HepG2 (cell line): ENCODE results near the gene SLC7A6OS. TPM values are rescaled to one million over a fixed set of nuclear protein-coding genes. Genes with fewer than 3 reads are reported as not detected.

Source experiments
- KLF16 ChIP-seq, 2 experiments: sonication (generic) in 1 of 2; formaldehyde crosslinking in 1 of 2; IDR thresholded peaks; 2 replicates each; pipeline versions ENCODE4 v1.6.1 to v1.8.0; 2016 to 2023; ENCODE audit warnings: missing genetic modification reagents in 2 of 2, missing compliant biosample characterization in 1 of 2
- RFXAP ChIP-seq: sonication (generic); formaldehyde crosslinking; IDR thresholded peaks from 2 replicates; pipeline ENCODE4 v1.4.0; 2020; ENCODE audit warnings: missing genetic modification reagents, borderline replicate concordance
- ZBTB1 ChIP-seq: sonication (generic); formaldehyde crosslinking; IDR thresholded peaks from 2 replicates; pipeline ENCODE4 v1.4.0; 2020; ENCODE audit warnings: missing genetic modification reagents, borderline replicate concordance
- polyA plus RNA-seq, 8 experiments: library from polyadenylated mRNA; depleted of rRNA in 3 of 8; stranded (reverse) in 7 of 8; unstranded in 1 of 8; fragments of >200 nt; fragmentation: Illumina TruSeq in 4 of 8; extraction: Trizol in 4 of 8; gene quantifications; 2 replicates each; pipeline versions ENCODE4 v1.2.1 to v1.2.3, GENCODE V29; 2011 to 2016; ENCODE audit warnings: low read depth in 4 of 8, missing spikeins in 1 of 8, mixed read lengths in 1 of 8; ENCODE audit not compliant: insufficient read depth in 1 of 8
- total RNA-seq, 5 experiments: library from RNA; depleted of rRNA; stranded (reverse); fragments of >200 nt; fragmentation: Illumina TruSeq; extraction: Trizol; gene quantifications; 2 replicates each; pipeline ENCODE4 v1.2.3, GENCODE V29; 2016; ENCODE audit warnings: low read depth in 1 of 5
- TF ChIP-seq, protein P1 (sequence below): sonication (generic); formaldehyde crosslinking; IDR thresholded peaks from 2 replicates; pipeline ENCODE4 v1.4.0; 2020; ENCODE audit warnings: missing genetic modification reagents
- TF ChIP-seq, protein P2 (sequence below): sonication (generic); formaldehyde crosslinking; IDR thresholded peaks from 2 replicates; pipeline ENCODE4 v1.8.0; 2022; ENCODE audit warnings: missing genetic modification reagents, mild to moderate bottlenecking, moderate library complexity, borderline replicate concordance
- TF ChIP-seq, protein P3 (sequence below): sonication (generic); formaldehyde crosslinking; IDR thresholded peaks from 2 replicates; pipeline ENCODE4 v1.4.0; 2020; ENCODE audit warnings: missing genetic modification reagents, borderline replicate concordance

SLC7A6OS gene
- total and polyA plus RNA-seq, 2 of the 13 experiments (the other 11 are each of a cell fraction or from before 2014, with no cell fraction given): 11.2 to 21.5 TPM

DNA sequence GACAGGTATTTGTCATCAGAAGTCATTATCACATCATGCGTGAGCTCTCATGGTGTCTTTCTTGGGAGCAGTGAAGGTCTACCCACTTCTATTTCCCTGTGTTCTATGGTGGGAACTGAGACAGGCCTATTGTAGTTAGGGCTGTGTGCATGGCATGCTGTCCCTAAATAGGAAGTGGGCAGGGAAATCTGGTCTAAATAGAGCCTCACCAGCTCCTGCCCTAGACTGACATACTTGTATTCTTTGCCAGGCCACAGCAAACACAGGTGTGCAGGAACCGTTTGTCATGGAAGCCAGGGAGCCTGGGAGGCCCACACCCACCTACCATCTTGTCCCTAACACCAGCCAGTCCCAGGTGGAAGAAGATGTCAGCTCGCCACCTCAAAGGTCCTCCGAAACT, 36.3 kb downstream of the SLC7A6OS start (continued):
- TF ChIP-seq, protein P1, sequence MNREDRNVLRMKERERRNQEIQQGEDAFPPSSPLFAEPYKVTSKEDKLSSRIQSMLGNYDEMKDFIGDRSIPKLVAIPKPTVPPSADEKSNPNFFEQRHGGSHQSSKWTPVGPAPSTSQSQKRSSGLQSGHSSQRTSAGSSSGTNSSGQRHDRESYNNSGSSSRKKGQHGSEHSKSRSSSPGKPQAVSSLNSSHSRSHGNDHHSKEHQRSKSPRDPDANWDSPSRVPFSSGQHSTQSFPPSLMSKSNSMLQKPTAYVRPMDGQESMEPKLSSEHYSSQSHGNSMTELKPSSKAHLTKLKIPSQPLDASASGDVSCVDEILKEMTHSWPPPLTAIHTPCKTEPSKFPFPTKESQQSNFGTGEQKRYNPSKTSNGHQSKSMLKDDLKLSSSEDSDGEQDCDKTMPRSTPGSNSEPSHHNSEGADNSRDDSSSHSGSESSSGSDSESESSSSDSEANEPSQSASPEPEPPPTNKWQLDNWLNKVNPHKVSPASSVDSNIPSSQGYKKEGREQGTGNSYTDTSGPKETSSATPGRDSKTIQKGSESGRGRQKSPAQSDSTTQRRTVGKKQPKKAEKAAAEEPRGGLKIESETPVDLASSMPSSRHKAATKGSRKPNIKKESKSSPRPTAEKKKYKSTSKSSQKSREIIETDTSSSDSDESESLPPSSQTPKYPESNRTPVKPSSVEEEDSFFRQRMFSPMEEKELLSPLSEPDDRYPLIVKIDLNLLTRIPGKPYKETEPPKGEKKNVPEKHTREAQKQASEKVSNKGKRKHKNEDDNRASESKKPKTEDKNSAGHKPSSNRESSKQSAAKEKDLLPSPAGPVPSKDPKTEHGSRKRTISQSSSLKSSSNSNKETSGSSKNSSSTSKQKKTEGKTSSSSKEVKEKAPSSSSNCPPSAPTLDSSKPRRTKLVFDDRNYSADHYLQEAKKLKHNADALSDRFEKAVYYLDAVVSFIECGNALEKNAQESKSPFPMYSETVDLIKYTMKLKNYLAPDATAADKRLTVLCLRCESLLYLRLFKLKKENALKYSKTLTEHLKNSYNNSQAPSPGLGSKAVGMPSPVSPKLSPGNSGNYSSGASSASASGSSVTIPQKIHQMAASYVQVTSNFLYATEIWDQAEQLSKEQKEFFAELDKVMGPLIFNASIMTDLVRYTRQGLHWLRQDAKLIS: no peak
- TF ChIP-seq, protein P2, sequence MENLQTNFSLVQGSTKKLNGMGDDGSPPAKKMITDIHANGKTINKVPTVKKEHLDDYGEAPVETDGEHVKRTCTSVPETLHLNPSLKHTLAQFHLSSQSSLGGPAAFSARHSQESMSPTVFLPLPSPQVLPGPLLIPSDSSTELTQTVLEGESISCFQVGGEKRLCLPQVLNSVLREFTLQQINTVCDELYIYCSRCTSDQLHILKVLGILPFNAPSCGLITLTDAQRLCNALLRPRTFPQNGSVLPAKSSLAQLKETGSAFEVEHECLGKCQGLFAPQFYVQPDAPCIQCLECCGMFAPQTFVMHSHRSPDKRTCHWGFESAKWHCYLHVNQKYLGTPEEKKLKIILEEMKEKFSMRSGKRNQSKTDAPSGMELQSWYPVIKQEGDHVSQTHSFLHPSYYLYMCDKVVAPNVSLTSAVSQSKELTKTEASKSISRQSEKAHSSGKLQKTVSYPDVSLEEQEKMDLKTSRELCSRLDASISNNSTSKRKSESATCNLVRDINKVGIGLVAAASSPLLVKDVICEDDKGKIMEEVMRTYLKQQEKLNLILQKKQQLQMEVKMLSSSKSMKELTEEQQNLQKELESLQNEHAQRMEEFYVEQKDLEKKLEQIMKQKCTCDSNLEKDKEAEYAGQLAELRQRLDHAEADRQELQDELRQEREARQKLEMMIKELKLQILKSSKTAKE: no peak
- TF ChIP-seq, protein P3, sequence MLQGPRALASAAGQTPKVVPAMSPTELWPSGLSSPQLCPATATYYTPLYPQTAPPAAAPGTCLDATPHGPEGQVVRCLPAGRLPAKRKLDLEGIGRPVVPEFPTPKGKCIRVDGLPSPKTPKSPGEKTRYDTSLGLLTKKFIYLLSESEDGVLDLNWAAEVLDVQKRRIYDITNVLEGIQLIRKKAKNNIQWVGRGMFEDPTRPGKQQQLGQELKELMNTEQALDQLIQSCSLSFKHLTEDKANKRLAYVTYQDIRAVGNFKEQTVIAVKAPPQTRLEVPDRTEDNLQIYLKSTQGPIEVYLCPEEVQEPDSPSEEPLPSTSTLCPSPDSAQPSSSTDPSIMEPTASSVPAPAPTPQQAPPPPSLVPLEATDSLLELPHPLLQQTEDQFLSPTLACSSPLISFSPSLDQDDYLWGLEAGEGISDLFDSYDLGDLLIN (CRISPR knock-in tag): no peak
- TF ChIP-seq RFXAP (CRISPR knock-in tag) (no peak), ZBTB1 (no peak), KLF16 (CRISPR knock-in tag; IDR thresholded peaks at IDR 0.05) (no peak)
